ENCODE results near the gene CEPT1.

- TF ChIP-seq CTCF (conservative IDR thresholded peaks at IDR 0.05 in 1 of 2, IDR thresholded peaks at IDR 0.05 in 1 of 2; ENCODE audit: extremely low read depth in 1 of 2, insufficient read depth in 1 of 2, low read depth in 1 of 2, low read length in 2 of 2): no peak
- TF ChIP-seq EZH2 (IDR thresholded peaks at IDR 0.05; ENCODE audit: borderline replicate concordance, low read length): no peak
Observed at GRCh38 chr1:111232134-111232533, 92.1 kb downstream of the CEPT1 start.
